ENCODE results near the gene DGKZ.

DNA sequence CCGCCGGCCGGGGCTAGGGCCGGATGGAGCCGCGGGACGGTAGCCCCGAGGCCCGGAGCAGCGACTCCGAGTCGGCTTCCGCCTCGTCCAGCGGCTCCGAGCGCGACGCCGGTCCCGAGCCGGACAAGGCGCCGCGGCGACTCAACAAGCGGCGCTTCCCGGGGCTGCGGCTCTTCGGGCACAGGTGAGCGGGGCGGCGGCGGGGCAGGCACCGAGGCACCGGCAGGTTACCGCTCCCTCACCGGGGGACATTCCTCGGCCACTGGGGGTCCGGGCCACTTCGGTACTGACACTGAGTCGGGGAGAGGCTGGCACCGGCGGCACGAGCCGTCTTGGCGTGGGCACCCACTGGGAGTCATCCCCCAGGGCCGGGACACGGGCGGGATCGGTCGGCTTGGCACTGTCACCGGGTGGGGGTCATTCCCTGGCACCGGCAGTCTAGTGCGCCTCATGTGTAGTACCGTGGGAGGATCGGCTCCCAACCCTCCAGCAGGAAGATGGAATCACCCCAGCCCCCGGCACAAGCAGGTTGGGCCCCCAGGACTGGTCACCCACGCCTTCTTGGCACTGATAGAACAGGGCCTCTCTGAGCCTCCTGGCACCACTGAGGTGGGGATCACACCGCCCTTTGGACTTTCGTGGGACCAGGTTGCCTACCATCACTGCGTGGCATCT is 511 bp downstream of the DGKZ start:
- no peak for TF ChIP-seq EZH2 (IDR thresholded peaks at IDR 0.05; ENCODE audit: borderline replicate concordance, low read length)
- TF ChIP-seq, protein P1, sequence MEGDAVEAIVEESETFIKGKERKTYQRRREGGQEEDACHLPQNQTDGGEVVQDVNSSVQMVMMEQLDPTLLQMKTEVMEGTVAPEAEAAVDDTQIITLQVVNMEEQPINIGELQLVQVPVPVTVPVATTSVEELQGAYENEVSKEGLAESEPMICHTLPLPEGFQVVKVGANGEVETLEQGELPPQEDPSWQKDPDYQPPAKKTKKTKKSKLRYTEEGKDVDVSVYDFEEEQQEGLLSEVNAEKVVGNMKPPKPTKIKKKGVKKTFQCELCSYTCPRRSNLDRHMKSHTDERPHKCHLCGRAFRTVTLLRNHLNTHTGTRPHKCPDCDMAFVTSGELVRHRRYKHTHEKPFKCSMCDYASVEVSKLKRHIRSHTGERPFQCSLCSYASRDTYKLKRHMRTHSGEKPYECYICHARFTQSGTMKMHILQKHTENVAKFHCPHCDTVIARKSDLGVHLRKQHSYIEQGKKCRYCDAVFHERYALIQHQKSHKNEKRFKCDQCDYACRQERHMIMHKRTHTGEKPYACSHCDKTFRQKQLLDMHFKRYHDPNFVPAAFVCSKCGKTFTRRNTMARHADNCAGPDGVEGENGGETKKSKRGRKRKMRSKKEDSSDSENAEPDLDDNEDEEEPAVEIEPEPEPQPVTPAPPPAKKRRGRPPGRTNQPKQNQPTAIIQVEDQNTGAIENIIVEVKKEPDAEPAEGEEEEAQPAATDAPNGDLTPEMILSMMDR (IDR thresholded peaks at IDR 0.05; ENCODE audit: low read length): no peak
